GM12878 (cell line): ENCODE measurements around the gene POLR3G. TPM values are rescaled to one million over a fixed set of nuclear protein-coding genes. Genes with fewer than 3 reads are reported as not detected.
A peak's percentile ranks its signal among the peaks of the same experiment; 100 is the strongest.

Experiments
- ASH2L ChIP-seq: fragments of 300-600, 200-600 bp; sonication (generic); IDR thresholded peaks from 2 replicates; pipeline ENCODE4 v1.6.1; 2017; ENCODE audit warnings: low read depth, mild to moderate bottlenecking, borderline replicate concordance
- IRF4 ChIP-seq: IDR thresholded peaks from 2 replicates; pipeline ENCODE4 v1.6.1; 2011; ENCODE audit warnings: low read depth, low read length
- KLF5 ChIP-seq: fragments of 450-650 bp; IDR thresholded peaks from 2 replicates; pipeline ENCODE4 v1.6.1; 2014; ENCODE audit warnings: mild to moderate bottlenecking; ENCODE audit not compliant: partially characterized antibody
- NFIC ChIP-seq: IDR thresholded peaks from 2 replicates; pipeline ENCODE4 v1.6.1; 2012; ENCODE audit warnings: low read depth, mild to moderate bottlenecking, inconsistent platforms, low read length, moderate library complexity
- NR2C1 ChIP-seq: fragments of 450-650 bp; IDR thresholded peaks from 2 replicates; pipeline ENCODE4 v1.6.1; 2017; ENCODE audit warnings: antibody characterized with exemption, mild to moderate bottlenecking, moderate library complexity
- NRF1 ChIP-seq: conservative IDR thresholded peaks from 2 replicates; pipeline ENCODE4 v1.6.1; 2011; ENCODE audit warnings: mild to moderate bottlenecking, low read depth, low read length, improper control_type of control experiment
- PAX5 ChIP-seq: IDR thresholded peaks from 2 replicates; pipeline ENCODE4 v1.6.1; 2011; ENCODE audit warnings: low read depth, low read length, borderline replicate concordance
- PAX8 ChIP-seq: fragments of 450-650 bp; IDR thresholded peaks from 2 replicates; pipeline ENCODE4 v1.6.1; 2017; ENCODE audit warnings: mild to moderate bottlenecking, moderate library complexity
- RB1 ChIP-seq: fragments of 450-650 bp; formaldehyde crosslinking; IDR thresholded peaks from 2 replicates; pipeline ENCODE4 v1.6.1; 2017; ENCODE audit warnings: mild to moderate bottlenecking, borderline replicate concordance
- SMC3 ChIP-seq: IDR thresholded peaks from 2 replicates; pipeline ENCODE4 v1.6.1; 2011; ENCODE audit warnings: low read length, improper control_type of control experiment, borderline replicate concordance
- TARDBP ChIP-seq: IDR thresholded peaks from 2 replicates; pipeline ENCODE4 v1.6.1; 2016; ENCODE audit warnings: borderline replicate concordance
- polyA plus RNA-seq, 11 experiments: library from polyadenylated mRNA; depleted of rRNA in 4 of 11; unstranded in 6 of 11; stranded (reverse) in 5 of 11; fragments of >200 nt; fragmentation: Nextera tagmentation in 4 of 11; fragmentation: Illumina TruSeq in 1 of 11; extraction: Ambion mirVana in 4 of 11; extraction: Trizol in 1 of 11; gene quantifications; 1 replicate in 1 of 11; 2 replicates in 10 of 11; pipeline versions ENCODE4 v1.2.1 to v1.2.3, GENCODE V29; 2011 to 2016; ENCODE audit warnings: inconsistent platforms in 2 of 11, missing spikeins in 2 of 11, low read depth in 1 of 11
- total RNA-seq, 4 experiments: library from RNA; depleted of rRNA in 3 of 4; stranded (reverse); fragments of >200 nt in 3 of 4; fragmentation: Illumina TruSeq in 1 of 4; extraction: Trizol in 1 of 4; gene quantifications; 2 replicates each; pipeline versions ENCODE4 v1.2.1 to v1.2.3, GENCODE V29; 2013 to 2021
- TF ChIP-seq, protein P1 (sequence below): fragments of 450-650 bp; formaldehyde crosslinking; IDR thresholded peaks from 2 replicates; pipeline ENCODE4 v1.4.0; 2022; ENCODE audit warnings: mild to moderate bottlenecking, moderate library complexity
- TF ChIP-seq, protein P2 (sequence below): IDR thresholded peaks from 2 replicates; pipeline ENCODE4 v1.6.1; 2011; ENCODE audit warnings: mild to moderate bottlenecking, low read depth, low read length, moderate library complexity; ENCODE audit not compliant: insufficient replicate concordance
- TF ChIP-seq, protein P3 (sequence below): fragments of 450-650 bp; IDR thresholded peaks from 2 replicates; pipeline ENCODE4 v1.6.1; 2017; ENCODE audit warnings: mild to moderate bottlenecking, moderate library complexity
- TF ChIP-seq, protein P4 (sequence below): fragments of 450-650 bp; IDR thresholded peaks from 2 replicates; pipeline ENCODE4 v1.6.1; 2017; ENCODE audit warnings: antibody characterized with exemption, mild to moderate bottlenecking, moderate library complexity
- TF ChIP-seq, protein P5 (sequence below): IDR thresholded peaks from 2 replicates; pipeline ENCODE4 v1.6.1; 2012; ENCODE audit warnings: low read depth, low read length, improper control_type of control experiment

The POLR3G gene
- total and polyA plus RNA-seq, 10 of the 15 experiments (the other 5 are each of a cell fraction or from before 2014, with no cell fraction given), result 15.2 to 50.9 (median 27.5) TPM

DNA sequence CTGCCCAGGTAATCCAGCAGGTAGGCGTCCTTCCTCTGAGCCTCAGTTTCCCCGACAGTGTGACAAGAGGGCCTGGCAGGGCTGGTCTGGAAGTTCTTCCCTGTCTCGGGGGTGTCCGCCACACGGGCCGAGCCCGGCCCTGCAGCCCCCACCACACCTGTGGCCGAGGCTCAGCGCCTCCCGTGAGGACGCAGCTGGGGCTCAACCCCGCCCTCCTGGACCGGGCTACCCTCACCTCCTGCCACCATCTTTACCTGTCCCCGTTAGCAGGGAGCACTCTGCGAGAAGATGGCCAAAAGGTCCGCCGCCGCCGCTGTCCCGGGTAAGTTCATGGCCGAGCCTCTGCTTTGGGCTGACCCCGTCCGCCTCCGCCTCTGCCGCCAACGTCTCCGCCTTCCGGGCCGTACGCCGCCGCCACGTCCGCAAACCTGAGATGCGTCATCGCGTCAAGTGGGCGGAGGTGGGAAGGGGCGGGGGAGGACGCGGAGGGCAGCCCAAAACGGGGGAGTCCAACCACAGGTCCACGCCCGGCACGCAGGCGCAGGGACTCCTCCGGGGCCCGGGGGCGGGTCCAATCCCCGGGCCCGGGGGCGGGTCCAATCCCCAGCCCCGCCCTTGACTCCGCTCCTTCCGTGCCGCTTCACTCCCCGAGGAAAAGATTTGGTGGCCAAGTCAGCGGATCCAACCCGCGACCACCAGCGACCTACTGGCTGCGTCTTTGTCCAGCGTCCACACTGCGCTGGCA is 54.7 kb downstream of the POLR3G start, which contains the start of gene LYSMD3 (continued):
- TF ChIP-seq, protein P1, sequence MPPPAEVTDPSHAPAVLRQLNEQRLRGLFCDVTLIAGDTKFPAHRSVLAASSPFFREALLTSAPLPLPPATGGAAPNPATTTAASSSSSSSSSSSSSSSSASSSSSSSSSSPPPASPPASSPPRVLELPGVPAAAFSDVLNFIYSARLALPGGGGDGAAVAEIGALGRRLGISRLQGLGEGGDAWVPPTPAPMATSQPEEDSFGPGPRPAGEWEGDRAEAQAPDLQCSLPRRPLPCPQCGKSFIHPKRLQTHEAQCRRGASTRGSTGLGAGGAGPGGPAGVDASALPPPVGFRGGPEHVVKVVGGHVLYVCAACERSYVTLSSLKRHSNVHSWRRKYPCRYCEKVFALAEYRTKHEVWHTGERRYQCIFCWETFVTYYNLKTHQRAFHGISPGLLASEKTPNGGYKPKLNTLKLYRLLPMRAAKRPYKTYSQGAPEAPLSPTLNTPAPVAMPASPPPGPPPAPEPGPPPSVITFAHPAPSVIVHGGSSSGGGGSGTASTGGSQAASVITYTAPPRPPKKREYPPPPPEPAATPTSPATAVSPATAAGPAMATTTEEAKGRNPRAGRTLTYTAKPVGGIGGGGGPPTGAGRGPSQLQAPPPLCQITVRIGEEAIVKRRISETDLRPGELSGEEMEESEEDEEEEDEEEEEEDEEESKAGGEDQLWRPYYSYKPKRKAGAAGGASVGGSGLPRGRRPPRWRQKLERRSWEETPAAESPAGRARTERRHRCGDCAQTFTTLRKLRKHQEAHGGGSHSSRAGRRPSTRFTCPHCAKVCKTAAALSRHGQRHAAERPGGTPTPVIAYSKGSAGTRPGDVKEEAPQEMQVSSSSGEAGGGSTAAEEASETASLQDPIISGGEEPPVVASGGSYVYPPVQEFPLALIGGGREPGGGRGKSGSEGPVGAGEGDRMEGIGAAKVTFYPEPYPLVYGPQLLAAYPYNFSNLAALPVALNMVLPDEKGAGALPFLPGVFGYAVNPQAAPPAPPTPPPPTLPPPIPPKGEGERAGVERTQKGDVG (CRISPR knock-in tag), result no peak
- TF ChIP-seq IRF4 (no peak), NRF1 (peak; percentile 78), PAX8 (no peak), KLF5 (peak; percentile 37), ASH2L (no peak), SMC3 (no peak), NR2C1 (peak; percentile 51), PAX5 (no peak), RB1 (no peak), TARDBP (0 out of 2 replicates have a peak, but pooled peaks have one; percentile 20), NFIC (no peak)
- TF ChIP-seq, protein P2, sequence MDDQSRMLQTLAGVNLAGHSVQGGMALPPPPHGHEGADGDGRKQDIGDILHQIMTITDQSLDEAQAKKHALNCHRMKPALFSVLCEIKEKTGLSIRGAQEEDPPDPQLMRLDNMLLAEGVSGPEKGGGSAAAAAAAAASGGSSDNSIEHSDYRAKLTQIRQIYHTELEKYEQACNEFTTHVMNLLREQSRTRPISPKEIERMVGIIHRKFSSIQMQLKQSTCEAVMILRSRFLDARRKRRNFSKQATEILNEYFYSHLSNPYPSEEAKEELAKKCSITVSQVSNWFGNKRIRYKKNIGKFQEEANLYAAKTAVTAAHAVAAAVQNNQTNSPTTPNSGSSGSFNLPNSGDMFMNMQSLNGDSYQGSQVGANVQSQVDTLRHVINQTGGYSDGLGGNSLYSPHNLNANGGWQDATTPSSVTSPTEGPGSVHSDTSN, result no peak
- TF ChIP-seq, protein P3, sequence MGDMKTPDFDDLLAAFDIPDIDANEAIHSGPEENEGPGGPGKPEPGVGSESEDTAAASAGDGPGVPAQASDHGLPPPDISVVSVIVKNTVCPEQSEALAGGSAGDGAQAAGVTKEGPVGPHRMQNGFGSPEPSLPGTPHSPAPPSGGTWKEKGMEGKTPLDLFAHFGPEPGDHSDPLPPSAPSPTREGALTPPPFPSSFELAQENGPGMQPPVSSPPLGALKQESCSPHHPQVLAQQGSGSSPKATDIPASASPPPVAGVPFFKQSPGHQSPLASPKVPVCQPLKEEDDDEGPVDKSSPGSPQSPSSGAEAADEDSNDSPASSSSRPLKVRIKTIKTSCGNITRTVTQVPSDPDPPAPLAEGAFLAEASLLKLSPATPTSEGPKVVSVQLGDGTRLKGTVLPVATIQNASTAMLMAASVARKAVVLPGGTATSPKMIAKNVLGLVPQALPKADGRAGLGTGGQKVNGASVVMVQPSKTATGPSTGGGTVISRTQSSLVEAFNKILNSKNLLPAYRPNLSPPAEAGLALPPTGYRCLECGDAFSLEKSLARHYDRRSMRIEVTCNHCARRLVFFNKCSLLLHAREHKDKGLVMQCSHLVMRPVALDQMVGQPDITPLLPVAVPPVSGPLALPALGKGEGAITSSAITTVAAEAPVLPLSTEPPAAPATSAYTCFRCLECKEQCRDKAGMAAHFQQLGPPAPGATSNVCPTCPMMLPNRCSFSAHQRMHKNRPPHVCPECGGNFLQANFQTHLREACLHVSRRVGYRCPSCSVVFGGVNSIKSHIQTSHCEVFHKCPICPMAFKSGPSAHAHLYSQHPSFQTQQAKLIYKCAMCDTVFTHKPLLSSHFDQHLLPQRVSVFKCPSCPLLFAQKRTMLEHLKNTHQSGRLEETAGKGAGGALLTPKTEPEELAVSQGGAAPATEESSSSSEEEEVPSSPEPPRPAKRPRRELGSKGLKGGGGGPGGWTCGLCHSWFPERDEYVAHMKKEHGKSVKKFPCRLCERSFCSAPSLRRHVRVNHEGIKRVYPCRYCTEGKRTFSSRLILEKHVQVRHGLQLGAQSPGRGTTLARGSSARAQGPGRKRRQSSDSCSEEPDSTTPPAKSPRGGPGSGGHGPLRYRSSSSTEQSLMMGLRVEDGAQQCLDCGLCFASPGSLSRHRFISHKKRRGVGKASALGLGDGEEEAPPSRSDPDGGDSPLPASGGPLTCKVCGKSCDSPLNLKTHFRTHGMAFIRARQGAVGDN, result peak; percentile 41; the same call in 1 of the 2 replicates
- TF ChIP-seq, protein P4, sequence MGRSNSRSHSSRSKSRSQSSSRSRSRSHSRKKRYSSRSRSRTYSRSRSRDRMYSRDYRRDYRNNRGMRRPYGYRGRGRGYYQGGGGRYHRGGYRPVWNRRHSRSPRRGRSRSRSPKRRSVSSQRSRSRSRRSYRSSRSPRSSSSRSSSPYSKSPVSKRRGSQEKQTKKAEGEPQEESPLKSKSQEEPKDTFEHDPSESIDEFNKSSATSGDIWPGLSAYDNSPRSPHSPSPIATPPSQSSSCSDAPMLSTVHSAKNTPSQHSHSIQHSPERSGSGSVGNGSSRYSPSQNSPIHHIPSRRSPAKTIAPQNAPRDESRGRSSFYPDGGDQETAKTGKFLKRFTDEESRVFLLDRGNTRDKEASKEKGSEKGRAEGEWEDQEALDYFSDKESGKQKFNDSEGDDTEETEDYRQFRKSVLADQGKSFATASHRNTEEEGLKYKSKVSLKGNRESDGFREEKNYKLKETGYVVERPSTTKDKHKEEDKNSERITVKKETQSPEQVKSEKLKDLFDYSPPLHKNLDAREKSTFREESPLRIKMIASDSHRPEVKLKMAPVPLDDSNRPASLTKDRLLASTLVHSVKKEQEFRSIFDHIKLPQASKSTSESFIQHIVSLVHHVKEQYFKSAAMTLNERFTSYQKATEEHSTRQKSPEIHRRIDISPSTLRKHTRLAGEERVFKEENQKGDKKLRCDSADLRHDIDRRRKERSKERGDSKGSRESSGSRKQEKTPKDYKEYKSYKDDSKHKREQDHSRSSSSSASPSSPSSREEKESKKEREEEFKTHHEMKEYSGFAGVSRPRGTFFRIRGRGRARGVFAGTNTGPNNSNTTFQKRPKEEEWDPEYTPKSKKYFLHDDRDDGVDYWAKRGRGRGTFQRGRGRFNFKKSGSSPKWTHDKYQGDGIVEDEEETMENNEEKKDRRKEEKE, result no peak
- TF ChIP-seq, protein P5, sequence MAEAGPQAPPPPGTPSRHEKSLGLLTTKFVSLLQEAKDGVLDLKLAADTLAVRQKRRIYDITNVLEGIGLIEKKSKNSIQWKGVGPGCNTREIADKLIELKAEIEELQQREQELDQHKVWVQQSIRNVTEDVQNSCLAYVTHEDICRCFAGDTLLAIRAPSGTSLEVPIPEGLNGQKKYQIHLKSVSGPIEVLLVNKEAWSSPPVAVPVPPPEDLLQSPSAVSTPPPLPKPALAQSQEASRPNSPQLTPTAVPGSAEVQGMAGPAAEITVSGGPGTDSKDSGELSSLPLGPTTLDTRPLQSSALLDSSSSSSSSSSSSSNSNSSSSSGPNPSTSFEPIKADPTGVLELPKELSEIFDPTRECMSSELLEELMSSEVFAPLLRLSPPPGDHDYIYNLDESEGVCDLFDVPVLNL, result no peak
